Measurements from ENCODE around the gene NRIP3. TPM values are rescaled to one million over a fixed set of nuclear protein-coding genes. Genes with fewer than 3 reads are reported as not detected.

NRIP3 gene
- total RNA-seq, 4 donors from 2014 or later = 0.42 to 1.8 (median 1.3) TPM; not detected in 1

- Histone ChIP-seq H3K36me3 (peaks cover 0 to 6% (median 0%) of the 10 kb centered on the region in 3 donors), H3K27me3 (no peaks in the 10 kb centered on the region), H3K27ac (no peak overlapping the region), H3K4me3 (no peak overlapping the region), H3K9me3 (no peaks in the 10 kb centered on the region), H3K4me1 (peaks cover 0 to 61% (median 23%) of the 10 kb centered on the region in 4 donors)
- 45 to 63% methylated on average over 2 of the region's 2 CpGs for WGBS, 2 donors
- no peak for DNase-seq (ENCODE audit: low spot score in 2 of 2)
- no peak for TF ChIP-seq POLR2A (IDR thresholded peaks at IDR 0.05)
- TF ChIP-seq CTCF (IDR thresholded peaks at IDR 0.05) = no peak
- no peak for TF ChIP-seq EP300 (IDR thresholded peaks at IDR 0.05)
Observed at GRCh38 chr11:8961401-8961800, 42.4 kb downstream of the NRIP3 start.

- DNase-seq (ENCODE audit: low spot score in 2 of 2) = peak in 1 of 2 donors; percentile 59
Observed at GRCh38 chr11:8959546-8960166, 44.1 kb downstream of the NRIP3 start.

GRCh38 chr11:8956860-8957259, 46.9 kb downstream of the NRIP3 start:
- Histone ChIP-seq H3K4me3 (no peak overlapping the region), H3K27ac (no peak overlapping the region), H3K9me3 (no peaks in the 10 kb centered on the region), H3K36me3 (peaks cover 0 to 50% (median 7%) of the 10 kb centered on the region in 3 donors), H3K27me3 (no peaks in the 10 kb centered on the region), H3K4me1 (peaks cover 0 to 30% (median 8%) of the 10 kb centered on the region in 4 donors)
- 80 to 94% methylated on average over 4 of the region's 4 CpGs for WGBS, 2 donors
- no peak for TF ChIP-seq CTCF (IDR thresholded peaks at IDR 0.05)
- no peak for TF ChIP-seq EP300 (IDR thresholded peaks at IDR 0.05)
- TF ChIP-seq POLR2A (IDR thresholded peaks at IDR 0.05) = no peak
- DNase-seq (ENCODE audit: low spot score in 2 of 2) = no peak

More at GRCh38 chr11:8959546-8960166, 44.1 kb downstream of the NRIP3 start:
- peak overlapping the region in 2 of 4 donors; percentile 38 to 40 for H3K27ac ChIP-seq
- H3K9me3 ChIP-seq = no peaks in the 10 kb centered on the region
- peaks cover 0 to 48% (median 18%) of the 10 kb centered on the region in 4 donors for H3K4me1 ChIP-seq
- TF ChIP-seq POLR2A (IDR thresholded peaks at IDR 0.05) (no peak), CTCF (IDR thresholded peaks at IDR 0.05) (peak; percentile 21 to 70 (median 57)), EP300 (IDR thresholded peaks at IDR 0.05) (no peak)
- H3K4me3 ChIP-seq = no peak overlapping the region
- H3K36me3 ChIP-seq = peaks cover 0 to 23% (median 0%) of the 10 kb centered on the region in 3 donors
- 13 to 36% methylated on average over 2 of the region's 2 CpGs for whole genome bisulfite sequencing, 2 donors
- H3K27me3 ChIP-seq = no peaks in the 10 kb centered on the region

GRCh38 chr11:8948886-8949285, 54.9 kb downstream of the NRIP3 start:
- Histone ChIP-seq H3K27me3 (no peaks in the 10 kb centered on the region), H3K9me3 (no peaks in the 10 kb centered on the region), H3K4me3 (no peak overlapping the region), H3K36me3 (peaks cover 0 to 64% (median 7%) of the 10 kb centered on the region in 3 donors), H3K27ac (no peak overlapping the region), H3K4me1 (no peaks in the 10 kb centered on the region)
- no peak for DNase-seq (ENCODE audit: low spot score in 2 of 2)
- no peak for TF ChIP-seq CTCF (IDR thresholded peaks at IDR 0.05)
- WGBS, 2 donors = 80 to 84% methylated on average over 3 of the region's 3 CpGs

GRCh38 chr11:8947230-8947943, 56.4 kb downstream of the NRIP3 start:
- Histone ChIP-seq H3K36me3 (peaks cover 0 to 49% (median 2%) of the 10 kb centered on the region in 3 donors), H3K27me3 (no peaks in the 10 kb centered on the region), H3K4me1 (no peaks in the 10 kb centered on the region), H3K27ac (no peak overlapping the region), H3K4me3 (no peak overlapping the region), H3K9me3 (no peaks in the 10 kb centered on the region)
- WGBS, 2 donors = 84 to 90% methylated on average over 4 of the region's 4 CpGs
- TF ChIP-seq POLR2A (IDR thresholded peaks at IDR 0.05) = no peak
- TF ChIP-seq CTCF (IDR thresholded peaks at IDR 0.05) = no peak
- no peak for TF ChIP-seq EP300 (IDR thresholded peaks at IDR 0.05)
- DNase-seq (ENCODE audit: low spot score in 2 of 2) = no peak
